ENCODE measurements around the gene CCDC78.

DNA sequence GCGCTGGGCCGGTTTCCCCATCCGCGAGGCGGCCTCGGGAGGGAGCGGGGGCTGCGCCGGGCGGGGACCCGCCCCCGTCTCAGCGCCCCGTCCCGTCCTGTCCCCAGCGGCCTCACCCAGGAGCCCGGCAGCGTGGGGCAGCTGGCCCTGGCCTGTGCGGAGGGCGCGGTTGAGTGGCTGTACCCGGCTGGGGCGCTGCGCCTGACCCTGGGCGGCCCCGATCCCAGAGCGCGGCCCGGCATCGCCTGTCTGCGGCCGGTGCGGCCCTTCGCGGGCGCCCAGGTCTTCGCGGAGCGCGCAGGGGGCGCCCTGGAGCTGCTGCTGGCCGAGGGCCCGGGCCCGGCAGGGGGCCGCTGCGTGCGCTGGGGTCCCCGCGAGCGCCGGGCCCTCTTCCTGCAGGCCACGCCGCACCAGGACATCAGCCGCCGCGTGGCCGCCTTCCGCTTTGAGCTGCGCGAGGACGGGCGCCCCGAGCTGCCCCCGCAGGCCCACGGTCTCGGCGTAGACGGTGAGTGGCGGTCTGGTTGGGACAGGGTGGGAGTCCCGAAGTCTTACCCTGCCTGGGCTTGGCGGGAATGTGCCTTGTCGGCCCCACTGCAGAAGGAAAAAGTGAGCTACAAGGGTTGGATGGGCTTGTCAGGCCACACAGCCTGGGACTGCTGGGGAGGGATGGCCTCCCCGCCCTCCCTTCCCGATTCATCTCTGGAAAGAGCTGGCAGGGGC lies 10.6 kb downstream of the CCDC78 start:
- TF ChIP-seq CTCF (IDR thresholded peaks at IDR 0.05; ENCODE audit: insufficient read depth, low read length, poor library complexity, severe bottlenecking) (no peak), EZH2phosphoT487 (conservative IDR thresholded peaks at IDR 0.05; ENCODE audit: low read length) (no peak)
